C4-2B (cell line): ENCODE measurements around the gene TJP1.

Source experiments
- H3K27ac ChIP-seq: fragments of 450-650 bp; 2 replicates; pipeline ENCODE4 v1.5.1; 2017
- ZFX ChIP-seq: fragments of 450-650 bp; IDR thresholded peaks from 2 replicates; pipeline ENCODE4 v1.6.1; 2017
- TF ChIP-seq, protein P1 (sequence below): fragments of 450-650 bp; conservative IDR thresholded peaks from 2 replicates; pipeline ENCODE4 v1.5.1; 2017; ENCODE audit warnings: mild to moderate bottlenecking

TJP1 gene

DNA sequence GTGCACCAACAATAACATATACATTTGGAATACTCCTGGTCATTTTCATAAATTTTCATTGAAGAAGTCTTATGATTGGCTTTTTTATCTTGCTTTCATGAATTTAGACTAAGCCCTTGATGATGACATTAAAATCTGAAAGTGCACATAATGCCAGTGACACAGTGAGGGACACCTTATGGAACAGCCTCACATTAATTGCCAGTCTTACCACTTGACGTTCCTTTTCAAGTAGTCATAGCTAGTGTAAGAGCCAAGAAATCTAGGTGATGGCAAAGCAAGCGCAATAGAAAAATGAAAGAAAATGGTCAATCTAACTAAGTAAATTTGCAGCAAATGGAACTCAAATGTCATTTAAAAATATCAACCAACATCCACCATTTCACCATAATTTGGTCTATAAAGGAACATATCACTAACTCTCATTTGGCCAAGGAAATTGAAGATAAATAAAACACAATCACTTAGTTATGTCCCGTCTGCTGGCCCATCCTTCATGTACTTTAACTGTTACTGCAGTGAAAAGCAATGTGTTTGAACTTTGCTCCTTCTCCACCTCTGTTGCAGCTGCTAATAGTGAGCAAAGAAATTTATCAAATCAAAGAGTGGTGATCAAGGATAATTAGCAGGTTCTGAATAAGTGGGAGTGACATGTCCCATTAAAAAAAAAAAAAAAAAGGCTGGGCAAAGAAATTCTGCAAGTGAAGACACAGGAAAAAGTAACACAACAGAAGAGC lies 110.0 kb downstream of the TJP1 start:
- TF ChIP-seq, protein P1, sequence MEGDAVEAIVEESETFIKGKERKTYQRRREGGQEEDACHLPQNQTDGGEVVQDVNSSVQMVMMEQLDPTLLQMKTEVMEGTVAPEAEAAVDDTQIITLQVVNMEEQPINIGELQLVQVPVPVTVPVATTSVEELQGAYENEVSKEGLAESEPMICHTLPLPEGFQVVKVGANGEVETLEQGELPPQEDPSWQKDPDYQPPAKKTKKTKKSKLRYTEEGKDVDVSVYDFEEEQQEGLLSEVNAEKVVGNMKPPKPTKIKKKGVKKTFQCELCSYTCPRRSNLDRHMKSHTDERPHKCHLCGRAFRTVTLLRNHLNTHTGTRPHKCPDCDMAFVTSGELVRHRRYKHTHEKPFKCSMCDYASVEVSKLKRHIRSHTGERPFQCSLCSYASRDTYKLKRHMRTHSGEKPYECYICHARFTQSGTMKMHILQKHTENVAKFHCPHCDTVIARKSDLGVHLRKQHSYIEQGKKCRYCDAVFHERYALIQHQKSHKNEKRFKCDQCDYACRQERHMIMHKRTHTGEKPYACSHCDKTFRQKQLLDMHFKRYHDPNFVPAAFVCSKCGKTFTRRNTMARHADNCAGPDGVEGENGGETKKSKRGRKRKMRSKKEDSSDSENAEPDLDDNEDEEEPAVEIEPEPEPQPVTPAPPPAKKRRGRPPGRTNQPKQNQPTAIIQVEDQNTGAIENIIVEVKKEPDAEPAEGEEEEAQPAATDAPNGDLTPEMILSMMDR: no peak
- TF ChIP-seq ZFX: no peak
- no peak overlapping the region for H3K27ac ChIP-seq

DNA sequence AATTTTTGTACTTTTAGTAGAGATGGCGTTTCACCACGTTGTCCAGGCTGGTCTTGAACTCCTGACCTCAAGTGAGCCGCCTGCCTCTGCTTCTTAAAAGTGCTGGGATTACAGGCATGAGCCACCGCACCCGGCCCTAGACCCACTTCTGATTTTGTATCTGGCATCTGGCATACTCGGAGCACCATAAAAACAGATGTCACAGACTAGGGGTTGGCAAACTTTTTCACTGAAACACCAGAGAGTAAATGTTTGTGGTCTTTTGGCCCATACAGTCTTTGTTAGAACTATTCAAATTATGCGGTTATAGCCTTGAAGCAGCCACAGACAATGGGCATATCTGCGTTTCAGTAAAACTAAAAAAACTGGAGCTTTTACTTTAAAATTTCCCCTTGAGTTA lies 110.7 kb downstream of the TJP1 start:
- TF ChIP-seq ZFX: no peak
- TF ChIP-seq, protein P1: no peak
- no peak overlapping the region for H3K27ac ChIP-seq

DNA sequence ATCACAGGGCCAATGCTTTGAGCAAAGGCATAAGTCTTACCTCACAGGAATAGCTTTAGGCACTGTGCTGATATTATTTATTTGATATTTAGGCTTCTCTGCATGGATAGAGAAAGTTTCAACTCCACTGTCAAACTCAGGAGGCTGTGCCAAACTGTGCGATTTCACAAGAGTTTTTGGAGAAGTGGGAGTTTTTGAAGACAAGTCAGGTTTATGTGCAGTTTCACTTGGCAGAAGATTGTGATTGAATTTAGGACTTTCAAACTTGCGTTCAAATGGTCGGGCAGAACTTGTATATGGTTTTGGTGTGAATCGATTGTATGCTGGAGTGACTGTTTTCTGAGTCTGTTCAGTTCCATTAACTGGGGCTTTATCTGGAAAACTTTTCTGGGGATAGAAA lies 113.7 kb downstream of the TJP1 start:
- TF ChIP-seq ZFX: no peak
- TF ChIP-seq, protein P1: no peak
- no peak overlapping the region for H3K27ac ChIP-seq

DNA sequence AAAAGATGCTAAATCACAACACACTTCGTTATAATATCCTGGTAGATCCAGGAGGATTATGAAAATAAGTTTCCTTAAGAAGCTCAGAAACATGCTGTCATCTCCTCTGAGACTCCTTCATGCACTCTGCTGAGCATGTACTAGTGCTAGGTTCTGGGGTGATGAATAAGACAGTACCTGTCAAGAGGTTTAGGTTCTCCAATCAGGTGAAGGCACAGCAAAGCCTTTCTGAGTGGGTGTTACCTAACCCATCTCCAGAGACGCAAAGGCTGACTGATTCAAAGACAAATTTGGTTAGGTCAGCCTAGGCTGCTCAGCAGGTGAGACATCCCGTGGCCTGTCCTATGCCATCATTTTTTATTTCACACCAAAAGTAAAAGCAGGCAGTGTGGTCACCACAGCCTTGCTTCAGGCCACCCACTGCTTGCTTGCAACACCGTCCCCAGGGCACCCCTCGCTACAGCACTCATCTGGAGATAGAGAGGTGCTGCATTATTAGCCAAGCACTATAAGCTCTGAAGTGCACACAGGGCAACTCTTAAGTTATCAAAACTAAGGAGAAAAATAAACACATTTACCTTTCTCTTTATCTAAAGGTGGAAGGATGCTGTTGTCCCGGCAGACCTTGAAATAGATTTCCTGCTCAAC lies 117.2 kb downstream of the TJP1 start:
- H3K27ac ChIP-seq: no peak overlapping the region
- TF ChIP-seq, protein P1: no peak
- no peak for TF ChIP-seq ZFX

DNA sequence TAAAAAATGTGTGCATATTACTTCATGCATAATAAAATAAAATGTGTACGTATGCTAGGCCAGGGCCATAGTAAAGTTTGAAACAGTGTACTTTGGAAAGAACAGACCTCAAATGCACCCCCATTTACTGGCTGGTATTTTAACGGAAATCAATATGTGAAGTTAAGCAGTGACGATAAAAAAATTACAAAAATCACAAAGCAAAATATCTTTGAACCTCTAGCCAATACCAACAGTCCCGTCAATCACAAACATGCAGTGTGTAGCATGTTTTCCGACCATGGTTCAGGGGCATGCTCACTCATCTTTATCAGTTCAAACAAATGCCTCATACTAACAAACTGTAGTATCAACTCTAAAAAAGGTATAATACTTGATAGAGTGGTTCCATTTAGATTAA lies 121.1 kb downstream of the TJP1 start:
- no peak overlapping the region for H3K27ac ChIP-seq
- no peak for TF ChIP-seq ZFX
- TF ChIP-seq, protein P1: no peak

DNA sequence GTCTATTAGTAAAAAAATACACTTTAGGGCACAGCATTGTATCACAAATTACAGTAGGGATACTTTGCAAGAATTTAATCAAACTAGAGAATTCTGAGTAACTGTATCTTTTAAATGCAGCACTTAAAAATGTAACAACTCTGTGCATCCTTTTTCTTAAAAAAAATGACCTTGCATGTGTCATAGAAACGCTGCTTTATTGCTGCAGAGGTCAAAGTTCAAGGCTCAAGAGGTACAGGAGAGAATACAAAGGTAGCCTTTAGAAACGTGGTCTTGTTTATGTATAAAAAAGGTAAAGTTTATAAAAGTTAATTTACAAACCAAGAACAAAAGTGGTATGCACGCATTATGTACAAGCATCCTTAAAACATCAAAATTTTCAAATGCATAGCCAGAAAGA lies 122.0 kb downstream of the TJP1 start:
- no peak overlapping the region for H3K27ac ChIP-seq
- no peak for TF ChIP-seq ZFX
- TF ChIP-seq, protein P1: no peak

DNA sequence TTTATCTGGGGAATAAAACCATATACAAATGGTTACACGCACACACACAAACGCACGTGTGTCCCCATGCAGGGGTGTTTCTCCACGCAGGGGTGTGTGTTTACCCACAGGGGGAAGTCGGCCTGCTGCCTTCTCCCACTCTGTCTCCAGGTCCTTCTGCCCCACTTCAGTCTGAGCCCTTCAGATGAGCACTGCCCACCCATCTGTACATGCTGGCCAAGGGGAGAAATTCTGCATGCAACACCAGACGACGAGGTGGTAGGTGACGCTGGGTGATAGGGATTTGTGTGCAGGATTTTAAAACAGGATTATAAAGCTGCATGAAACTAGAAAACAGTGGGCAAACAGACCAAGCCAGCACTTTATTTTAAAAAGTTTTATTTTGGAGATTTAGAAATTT lies 122.5 kb downstream of the TJP1 start:
- TF ChIP-seq ZFX: no peak
- TF ChIP-seq, protein P1: no peak
- no peak overlapping the region; the same call in 1 of the 2 replicates for H3K27ac ChIP-seq
